Testis (tissue), 2 donors: Measurements from ENCODE around the gene RNF220.

ENCODE experiments used
- POLR2A ChIP-seq: fragments of 450-650 bp; IDR thresholded peaks from one replicate; pipeline ENCODE4 v1.6.1; 2017; ENCODE audit warnings: antibody characterized with exemption, mild to moderate bottlenecking, moderate library complexity
- TF ChIP-seq, protein P1 (sequence below), 3 experiments: fragments of 450-650 bp in 2 of 3; fragments of 200-600 bp in 1 of 3; sonication (generic) in 1 of 3; IDR thresholded peaks; one replicate each; pipeline ENCODE4 v1.5.1; 2016 to 2019; ENCODE audit warnings: antibody characterized with exemption in 3 of 3, mild to moderate bottlenecking in 2 of 3, moderate library complexity in 1 of 3

DNA sequence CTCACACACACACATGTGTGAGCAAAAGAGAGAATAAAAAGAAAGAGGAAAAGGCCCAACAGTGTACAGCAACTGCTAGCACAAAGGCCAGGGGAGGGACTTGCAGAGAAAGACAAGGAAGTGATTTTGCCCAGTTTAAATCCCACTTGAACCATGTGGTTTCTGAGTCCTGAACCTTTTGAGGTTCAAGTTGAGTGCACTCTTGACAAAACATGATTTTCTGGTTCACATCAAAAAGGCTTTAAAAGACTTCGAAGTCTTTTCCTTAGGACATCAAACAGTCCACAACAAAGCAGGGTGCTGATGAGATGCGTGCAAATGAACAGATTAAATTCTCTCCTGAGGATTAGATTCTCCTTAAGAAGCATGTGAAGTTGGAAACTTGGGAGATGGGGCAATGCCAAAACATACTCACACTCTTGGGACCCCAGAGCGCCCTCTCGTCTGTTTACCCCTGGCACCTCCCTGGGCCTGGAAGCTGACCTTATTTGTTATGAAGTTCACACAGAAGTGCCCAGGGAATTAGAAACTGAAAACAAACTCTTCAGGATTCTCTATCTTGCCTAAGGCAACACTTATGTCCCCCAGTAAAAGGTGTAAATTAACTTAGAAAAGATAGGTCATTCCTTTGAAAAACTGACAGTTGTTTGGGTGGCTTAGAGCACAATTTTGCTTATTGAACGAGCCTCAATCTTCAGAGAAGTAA, 31.5 kb downstream of the RNF220 start:
- TF ChIP-seq, protein P1, sequence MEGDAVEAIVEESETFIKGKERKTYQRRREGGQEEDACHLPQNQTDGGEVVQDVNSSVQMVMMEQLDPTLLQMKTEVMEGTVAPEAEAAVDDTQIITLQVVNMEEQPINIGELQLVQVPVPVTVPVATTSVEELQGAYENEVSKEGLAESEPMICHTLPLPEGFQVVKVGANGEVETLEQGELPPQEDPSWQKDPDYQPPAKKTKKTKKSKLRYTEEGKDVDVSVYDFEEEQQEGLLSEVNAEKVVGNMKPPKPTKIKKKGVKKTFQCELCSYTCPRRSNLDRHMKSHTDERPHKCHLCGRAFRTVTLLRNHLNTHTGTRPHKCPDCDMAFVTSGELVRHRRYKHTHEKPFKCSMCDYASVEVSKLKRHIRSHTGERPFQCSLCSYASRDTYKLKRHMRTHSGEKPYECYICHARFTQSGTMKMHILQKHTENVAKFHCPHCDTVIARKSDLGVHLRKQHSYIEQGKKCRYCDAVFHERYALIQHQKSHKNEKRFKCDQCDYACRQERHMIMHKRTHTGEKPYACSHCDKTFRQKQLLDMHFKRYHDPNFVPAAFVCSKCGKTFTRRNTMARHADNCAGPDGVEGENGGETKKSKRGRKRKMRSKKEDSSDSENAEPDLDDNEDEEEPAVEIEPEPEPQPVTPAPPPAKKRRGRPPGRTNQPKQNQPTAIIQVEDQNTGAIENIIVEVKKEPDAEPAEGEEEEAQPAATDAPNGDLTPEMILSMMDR (IDR thresholded peaks at IDR 0.05), result no peak
- TF ChIP-seq POLR2A, result no peak
